CD4-positive, alpha-beta T cell treated with Interleukin-21 for 1 hour (primary cell): ENCODE data around the gene LRRTM4.
"Not testable (repeated sequence)": the region's sequence is repeated elsewhere in the genome, so short reads cannot be mapped to it uniquely, and the experiment has no call there.

Source experiments
- DNase-seq: peaks from one replicate; pipeline ENCODE4 v3.0.0-alpha.2; 2020

LRRTM4 gene

DNA sequence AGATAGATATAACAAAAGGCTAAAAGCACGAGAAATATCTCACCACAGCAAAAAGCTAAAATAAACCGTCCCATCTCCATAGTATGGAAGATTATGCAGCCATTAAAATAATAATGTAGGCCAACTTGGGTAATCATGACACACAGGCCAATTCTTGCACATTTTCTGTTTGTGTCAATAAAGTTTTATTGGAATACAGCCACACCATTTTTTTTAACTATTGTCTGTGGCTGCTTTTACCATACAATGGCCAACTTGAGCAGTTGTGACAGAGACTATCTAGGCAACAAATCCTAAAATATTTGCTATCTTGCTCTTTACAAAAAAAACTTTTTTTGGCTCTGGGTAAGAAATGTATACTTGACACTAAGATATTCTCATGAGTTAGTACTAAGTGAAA lies 212.5 kb downstream of the LRRTM4 start:
- DNase-seq: no peak

DNA sequence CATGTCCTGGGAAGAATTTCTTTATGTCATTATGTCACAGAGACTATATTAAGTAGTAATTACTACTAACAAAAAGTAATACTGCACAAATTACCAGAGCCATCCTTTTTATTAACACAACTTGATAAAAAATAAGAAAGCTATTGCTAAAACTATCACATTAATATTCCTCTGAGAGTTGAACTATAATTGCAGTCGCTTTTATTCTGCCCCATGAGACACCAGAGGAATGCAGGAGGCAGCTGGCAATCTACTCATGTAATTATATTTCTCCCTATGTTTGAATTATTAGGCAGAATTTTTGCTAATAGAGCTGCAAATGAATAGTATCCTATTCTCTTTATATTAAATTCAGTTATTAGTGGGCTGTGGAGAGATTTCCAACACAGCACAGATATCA lies 220.7 kb downstream of the LRRTM4 start:
- no peak for DNase-seq

DNA sequence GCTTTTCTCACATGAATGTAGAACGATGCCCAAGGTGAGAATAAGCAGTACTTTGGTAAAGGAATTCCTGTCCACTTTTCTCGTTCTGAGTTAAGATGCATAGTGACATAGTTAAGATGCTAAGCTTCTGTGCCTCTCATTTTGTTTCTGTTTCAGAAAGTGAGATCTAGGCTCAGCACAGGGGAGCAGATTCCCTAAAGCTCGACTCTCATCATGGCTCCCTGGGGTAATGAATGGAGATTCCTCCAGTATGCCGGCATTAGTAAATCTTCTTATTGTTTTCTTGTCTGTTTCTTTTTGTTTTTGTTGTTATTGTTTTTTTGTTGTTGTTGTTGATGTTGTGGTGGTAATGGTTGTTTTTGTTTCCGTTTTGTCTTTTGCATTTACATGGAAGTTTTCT lies 225.4 kb downstream of the LRRTM4 start:
- DNase-seq: no peak

DNA sequence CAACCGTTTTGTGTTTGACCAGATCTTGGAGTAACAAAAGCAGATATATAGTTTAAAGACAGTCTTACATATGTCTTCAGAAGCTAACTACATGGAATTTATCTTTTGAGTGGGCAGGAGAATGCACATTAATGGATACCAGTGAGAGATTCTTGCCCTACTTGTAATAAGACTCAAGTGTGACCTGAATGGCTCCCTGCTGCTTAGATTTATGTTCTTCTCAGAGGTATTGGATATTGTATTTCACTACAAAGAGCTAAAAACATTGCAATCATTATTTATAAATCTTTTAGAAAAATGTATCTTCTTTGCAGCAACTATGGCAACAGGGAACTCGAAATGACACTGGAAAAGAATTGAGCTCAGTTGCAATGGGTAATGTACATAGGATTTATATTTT lies 227.7 kb downstream of the LRRTM4 start:
- no peak for DNase-seq

DNA sequence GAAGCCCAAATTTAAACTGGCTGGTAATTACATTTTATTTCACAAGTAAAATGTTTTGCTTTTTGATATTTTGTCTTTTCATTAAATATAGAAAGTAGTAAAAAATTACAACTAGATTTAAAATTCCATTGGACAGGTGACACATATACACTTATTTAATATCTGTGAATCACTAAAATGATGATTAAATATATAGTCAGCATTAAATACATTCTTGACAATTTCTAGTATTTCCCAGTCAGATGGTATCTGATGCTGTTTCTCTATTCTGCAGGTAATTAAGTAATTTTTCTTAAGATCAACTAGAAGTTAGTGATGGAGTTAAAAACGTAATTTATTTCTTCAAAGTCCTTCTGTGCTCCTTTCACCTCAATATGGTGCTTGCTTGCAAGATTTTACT lies 237.8 kb downstream of the LRRTM4 start:
- no peak for DNase-seq

DNA sequence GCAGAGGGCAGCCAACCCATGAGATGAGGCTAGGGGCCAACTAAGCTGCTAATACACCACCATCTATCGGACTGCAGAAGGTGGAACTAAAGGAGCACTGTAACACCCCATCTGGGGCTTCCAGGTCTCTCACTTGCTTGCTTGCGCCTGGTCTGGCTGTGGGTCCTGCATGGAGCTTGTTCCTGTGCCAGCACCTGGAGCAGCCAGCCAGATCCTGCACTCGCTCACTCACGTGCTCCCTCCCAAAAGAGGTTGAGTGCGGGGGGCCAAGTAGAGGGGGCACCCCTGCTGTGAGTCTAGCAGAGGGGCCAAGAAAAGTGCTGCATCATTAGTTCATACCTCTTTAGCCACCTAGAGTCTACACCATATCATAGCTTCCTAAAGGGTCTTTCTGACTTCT lies 250.9 kb downstream of the LRRTM4 start:
- no peak for DNase-seq

DNA sequence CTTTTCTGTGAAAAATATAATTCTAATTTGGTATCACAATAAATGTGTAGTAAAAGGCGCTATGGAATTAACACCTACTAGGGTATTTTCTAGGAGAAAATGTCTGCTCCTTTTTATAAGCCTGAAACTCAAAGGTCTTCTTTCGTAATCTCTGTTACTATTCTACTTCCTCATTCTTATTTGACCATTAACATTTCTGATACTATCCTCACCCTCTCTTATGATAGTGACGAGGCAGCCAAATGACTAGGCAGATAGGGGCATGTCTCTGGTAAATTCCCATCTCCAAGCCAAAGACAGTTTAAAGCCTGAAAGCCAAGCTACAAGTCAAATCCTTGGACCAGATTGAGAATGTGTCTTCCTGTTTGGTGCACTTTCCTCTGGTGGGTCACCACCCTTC lies 251.7 kb downstream of the LRRTM4 start:
- DNase-seq: no peak

DNA sequence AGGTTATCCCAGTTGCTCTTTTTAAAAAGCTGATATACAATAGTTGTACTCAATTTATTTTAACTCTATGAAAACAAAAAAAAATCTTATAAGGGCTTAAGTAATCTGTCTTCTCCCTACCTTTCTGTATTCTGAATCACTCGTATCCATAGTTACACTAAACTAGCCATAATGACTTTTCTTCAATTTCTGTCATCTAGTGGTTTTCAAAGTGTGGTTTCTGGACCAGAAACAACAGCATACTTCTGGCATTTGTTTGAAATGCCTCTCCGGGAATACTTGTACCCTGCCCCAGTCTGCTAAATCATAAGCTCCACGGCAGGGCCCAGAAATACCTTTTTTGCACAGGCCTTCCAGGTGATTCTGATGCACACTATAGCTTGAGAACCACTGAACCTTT lies 253.6 kb downstream of the LRRTM4 start:
- DNase-seq: no peak

DNA sequence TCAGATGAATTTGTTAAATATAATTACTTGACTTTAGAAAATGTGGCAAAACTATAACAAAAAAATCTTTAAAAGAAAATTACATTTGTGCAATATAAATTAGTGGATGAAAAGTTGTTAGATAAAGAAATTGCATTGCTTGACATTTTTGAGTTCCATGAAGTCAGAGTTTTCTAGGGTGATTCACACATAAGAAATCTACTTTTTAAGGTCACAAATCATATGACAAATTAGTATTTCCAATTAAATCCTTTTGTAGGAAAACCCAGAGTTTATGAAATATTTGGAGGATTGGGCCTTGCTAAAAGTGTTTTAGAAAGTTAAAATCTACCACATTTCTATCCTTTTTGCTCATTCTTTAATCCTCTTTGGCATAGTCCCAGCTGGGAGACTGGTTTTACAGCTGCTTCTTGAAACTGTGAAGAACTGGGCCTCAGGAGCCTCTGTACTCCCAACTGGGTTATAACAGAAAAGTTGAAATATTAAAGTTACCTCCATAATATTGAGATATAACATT lies 289.2 kb downstream of the LRRTM4 start:
- no peak for DNase-seq

DNA sequence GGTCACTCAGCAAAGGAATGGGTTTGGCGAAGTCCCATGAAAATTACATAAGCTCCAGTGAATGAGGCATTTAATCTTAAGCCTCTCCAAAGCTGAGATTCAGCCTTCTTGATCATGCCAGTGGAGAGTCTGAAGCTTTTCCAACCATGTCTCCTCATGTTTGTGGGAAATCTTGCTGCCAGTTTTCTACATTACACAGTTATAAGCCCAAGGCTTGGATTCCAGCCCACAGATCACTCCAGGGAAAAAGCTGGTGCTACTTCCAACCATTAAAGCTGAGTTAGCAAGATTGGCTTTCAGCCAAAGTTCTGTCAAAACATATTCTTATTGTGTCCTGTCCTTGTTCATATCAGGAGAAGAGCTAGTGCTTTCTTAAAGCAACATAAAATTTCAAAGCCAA lies 293.8 kb downstream of the LRRTM4 start:
- DNase-seq: no peak

DNA sequence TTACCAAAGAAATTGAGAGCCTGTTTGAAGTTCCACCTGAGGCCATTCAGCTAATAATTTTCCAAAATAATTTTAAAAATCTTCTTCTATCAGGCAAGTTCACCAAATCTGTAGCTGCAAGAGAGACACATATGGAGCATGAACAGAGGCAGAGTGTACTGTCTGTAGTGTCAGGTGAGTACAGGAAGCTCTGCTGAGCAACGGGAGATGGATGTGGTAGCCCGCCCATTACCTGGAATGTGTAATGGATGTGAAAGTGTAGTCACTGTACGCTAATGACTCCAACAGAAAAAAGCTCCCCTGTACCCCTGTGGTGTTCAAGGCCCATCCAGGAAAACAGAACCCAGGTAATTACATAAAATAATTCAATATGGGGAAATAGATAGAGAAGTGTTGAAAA lies 311.5 kb downstream of the LRRTM4 start:
- no peak for DNase-seq

DNA sequence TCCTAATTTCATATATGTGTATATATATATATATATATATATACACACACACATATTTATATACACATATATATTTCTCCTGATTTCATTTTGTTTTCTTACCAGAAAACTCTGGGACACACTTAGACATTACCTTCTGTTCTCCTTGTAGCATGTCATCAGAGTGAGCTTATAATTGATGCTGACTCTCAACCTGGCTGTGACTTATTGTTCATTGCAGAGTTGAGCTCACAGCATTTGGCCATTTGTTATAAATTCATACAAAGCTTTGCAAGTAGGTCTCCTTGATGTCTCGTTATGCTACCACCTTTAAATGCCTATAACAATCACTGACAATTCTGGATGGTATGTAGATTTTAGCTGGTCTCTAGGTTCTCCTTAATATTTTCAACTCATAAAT lies 314.8 kb downstream of the LRRTM4 start:
- no peak for DNase-seq

DNA sequence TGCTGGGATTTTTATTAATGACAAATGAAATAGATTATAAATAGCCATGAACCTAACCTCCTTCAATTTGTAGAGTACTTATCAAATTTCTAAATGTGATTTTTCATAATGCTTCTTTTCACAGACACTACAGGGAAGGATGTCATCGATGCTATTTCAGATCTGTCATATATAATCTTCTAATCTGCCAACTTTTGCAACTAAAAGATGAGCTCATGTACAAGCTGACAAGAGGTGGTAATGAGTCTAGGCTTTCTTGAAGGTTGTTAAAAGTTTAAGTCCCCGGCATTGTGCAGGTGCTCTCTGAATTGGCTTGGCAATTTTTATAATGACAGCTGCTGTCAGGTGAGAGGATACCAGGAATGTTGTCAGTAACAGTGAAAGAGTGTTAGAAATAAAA lies 320.4 kb downstream of the LRRTM4 start:
- DNase-seq: no peak

DNA sequence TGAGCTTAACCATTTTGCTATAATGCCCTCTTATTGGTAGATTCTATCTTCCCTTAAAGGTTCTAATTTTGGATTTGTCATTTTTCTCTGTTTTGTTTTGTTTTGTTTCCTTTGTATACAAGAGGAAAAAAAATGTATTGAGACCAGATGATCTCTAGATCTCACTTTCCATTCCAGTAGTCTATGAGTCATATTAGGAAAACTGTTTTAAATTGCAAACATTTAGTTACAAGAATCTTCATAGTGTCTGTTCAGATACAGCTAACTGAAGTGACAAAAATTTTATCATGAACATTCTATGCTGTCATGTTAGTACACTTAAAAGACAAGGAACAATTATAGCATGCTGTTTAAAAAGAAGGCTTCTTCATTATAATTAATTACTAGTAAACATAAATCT lies 322.8 kb downstream of the LRRTM4 start:
- no peak for DNase-seq

DNA sequence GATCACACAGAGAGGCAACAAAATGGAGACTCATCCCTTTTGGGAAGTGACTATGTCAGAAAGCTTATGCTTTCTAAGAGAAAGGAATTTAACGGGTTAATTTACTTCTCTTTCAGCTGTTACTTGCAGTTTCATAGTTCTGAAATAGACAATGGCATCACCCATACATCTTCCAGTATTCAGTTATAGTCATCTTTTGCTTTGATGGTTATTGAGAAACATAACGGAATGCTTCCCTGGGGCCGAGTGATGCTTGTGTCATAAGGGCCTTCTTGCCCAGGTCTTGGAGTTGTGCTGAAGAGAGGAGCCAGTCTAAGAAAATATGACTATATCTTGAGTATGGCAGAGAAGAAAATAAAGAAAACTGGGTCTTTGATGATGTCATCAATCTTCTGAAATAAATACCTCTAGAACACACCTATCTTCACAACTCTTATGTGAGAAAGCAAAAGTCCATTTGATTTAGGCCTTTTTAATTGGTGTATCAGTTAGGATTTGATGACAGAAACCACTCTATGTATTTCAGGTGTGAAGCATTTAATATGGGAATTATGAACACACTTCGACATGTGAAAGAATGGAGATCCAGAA lies 328.2 kb downstream of the LRRTM4 start:
- DNase-seq: no peak

DNA sequence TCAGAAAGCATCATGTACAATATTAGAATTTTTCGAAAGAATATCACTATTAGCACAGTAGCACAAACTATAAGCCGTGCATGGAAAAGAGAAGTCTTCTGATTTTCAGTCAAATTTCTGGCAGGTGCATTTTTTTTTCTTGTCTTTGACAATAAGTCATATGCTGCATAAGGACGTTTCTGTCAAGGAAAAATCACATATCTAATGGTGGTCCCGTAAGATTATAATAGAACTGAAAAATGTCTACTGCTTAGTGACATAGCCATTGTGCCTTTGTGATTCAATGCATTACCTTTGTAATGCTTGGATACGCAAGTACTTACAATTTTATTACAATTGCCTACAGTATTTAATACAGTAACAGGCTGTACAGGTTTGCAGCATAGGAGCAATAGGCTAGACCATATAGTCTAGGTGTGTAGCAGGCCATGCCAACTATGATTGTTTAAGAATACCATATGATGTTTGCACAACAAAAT lies 329.3 kb downstream of the LRRTM4 start:
- DNase-seq: no peak

DNA sequence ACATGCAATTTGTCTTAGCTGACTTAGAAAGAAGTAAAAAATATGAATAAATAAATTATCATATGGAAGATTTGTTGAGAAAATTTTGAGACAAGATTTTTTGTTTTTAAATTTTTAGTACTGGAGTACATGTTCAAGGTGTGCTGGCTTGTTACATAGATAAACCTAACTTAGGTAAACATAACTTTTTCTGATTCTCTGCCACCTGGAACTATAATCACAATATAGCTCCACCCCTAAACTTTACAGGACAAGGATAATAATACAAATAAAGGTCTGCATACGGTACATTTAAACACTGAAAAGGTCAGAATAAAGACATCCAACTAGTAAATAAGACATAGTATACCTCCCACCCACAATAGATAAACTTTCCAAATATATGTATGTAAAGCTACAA lies 330.5 kb downstream of the LRRTM4 start:
- DNase-seq: no peak

DNA sequence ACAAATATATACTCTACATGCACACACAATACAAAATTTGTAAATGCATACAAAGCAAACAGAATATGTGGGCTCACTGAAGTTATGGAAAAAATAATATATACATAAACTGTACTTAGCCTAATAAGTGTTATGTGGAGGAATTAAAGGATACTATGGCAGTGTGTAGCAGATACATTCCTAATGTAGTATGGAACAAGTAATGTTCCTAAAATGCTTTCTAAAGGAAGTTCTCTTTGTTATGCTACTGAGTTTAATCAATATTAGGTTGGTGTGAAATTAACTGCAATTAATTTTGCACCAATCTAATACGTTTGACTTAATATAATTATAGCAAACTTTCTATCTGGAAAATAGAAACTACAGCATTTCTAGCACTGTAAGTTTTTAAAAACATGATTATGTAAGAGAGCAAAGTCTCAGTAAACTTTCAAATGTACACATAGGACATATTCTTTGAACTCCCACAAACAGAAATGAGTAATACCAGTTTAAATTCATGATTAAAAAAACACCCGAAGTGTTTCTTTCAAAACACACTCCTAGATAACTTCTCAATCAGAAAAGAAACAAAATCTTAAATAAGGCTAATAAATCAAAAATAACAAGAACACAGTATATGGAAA lies 331.3 kb downstream of the LRRTM4 start:
- no peak for DNase-seq

DNA sequence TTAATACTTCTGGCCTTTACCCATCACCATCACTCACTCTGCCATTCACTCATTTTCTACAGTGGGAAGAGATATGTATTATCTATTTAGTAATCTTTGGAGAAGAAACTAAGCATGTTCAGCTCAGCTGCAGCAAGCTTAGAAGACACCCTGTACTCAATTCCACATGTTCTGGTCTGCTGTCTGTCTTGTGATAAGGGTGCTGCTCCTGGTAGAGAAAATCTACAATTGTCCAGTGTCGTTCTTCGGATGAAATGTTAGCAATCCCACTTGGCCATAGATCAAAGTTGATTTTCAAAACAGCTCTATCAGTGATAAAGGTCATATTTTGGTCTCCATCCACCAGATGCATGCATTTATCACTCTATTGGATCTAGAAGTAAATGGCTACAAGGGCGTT lies 337.1 kb downstream of the LRRTM4 start:
- DNase-seq: no peak

DNA sequence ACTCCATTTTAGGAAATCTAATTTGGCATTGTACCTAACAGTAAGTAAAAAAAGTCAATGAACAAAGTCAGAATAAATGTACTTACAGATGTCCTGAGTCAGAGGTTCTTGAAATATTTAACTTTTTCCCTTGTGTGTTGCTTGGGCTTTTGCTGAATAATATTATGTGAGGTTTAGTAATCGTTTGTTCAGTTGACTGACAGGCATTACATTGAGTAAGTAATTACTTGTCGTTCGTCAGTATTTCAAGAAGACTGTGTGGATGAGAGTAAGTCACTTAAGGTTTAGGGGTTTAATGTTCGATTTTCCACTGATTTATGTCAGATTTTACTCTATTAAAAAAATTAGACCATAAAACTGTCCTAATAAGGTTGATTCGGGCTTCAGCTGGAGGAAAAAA lies 342.9 kb downstream of the LRRTM4 start:
- no peak for DNase-seq

DNA sequence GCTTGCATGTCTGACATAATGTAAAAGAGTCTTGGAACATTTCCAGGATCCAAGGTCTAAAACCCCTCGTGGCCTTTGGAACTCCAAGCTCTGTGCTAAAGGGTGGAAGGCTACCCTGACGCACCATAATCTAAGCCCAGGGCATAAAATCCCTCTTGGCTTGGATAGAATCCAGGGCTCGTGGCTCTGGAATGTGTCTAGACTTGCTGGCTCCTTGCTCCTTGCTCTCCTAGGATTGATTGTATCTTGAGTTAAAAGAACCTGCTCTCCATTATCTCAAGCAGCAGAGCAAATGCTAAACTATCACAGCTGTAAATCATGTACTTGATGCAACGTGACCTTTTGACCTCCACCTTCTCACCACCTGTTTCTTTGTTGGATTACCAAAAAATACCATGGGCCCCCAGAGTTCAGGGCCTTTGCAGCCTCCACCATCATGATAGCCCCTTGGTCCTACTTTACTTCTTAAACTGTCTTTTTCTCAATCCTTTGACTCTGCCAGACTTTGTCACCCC lies 346.9 kb downstream of the LRRTM4 start:
- not testable (repeated sequence) for DNase-seq

DNA sequence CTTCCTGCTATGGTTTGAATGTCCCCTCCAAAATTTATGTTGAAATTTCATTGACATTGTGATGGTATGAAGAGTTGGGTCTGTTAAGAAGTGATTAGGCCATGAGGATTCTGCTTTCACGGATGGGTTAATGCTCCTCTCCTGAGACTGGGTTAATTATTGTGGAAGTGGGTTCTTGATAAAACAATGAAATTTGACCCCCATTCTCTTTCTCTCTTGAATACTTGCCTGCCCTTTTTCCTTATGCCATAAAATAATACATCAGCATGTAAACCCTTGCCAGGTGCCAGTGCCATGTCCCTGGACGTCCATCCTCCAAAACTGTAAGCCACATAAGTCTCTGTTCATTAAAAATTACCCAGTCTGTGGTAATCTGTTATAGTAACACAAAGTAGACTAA lies 352.8 kb downstream of the LRRTM4 start:
- DNase-seq: no peak

DNA sequence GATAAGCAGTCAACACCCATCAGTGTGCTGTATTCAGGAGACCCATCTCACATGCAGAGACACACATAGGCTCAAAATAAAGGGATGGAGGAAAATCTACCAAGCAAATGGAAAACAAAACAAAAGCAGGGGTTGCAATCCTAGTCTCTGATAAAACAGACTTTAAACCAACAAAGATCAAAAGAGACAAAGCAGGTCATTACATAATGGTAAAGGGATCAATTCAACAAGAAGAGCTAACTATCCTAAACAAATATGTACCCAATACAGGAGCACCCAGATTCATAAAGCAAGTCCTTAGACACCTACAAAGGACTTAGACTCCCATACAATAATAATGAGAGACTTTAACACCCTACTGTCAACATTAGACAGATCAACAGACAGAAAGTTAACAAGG lies 358.2 kb downstream of the LRRTM4 start:
- DNase-seq: not testable (repeated sequence)

DNA sequence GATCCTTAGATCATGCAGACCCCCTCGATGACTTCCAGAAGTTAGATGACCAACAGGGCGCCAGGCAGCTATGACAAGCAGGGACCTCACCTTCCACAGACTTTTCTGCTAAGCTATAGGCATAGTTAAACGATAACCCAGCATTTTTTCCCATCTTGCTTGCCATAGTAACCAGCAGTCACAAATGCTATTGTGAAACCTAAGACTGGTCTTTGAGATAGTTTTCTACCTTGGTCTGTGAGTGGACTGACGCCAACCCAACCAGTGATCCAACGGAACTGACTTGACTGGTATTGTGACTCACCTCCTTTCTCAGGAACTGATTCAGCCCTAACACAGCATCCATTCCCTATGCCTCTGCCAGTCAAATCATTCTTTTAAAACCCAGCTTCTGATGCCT lies 361.2 kb downstream of the LRRTM4 start:
- no peak for DNase-seq

DNA sequence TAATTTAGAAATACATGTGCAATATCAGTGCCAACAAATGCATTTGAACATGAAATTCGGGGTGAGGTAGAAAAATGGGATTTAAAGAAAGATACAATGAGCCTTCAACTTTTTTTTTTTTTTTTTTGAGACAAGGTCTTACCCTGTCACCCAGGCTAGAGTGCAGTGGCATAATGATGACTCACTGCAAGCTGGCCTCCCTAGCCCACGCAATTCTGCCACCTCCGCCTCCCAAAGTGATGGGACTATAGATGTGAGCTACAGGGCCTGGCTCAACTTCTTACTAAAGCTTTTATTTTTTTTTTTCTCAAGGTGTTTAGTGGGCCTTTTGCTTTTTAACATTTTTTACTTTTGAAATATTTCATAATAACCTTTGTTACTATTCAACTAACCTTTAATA lies 365.6 kb downstream of the LRRTM4 start:
- DNase-seq: no peak
